ENCODE data around the gene DNHD1.

The DNHD1 gene

GRCh38 chr11:6531267-6531752, 34.2 kb downstream of the DNHD1 start:
- FAIRE-seq, result no peak

DNA sequence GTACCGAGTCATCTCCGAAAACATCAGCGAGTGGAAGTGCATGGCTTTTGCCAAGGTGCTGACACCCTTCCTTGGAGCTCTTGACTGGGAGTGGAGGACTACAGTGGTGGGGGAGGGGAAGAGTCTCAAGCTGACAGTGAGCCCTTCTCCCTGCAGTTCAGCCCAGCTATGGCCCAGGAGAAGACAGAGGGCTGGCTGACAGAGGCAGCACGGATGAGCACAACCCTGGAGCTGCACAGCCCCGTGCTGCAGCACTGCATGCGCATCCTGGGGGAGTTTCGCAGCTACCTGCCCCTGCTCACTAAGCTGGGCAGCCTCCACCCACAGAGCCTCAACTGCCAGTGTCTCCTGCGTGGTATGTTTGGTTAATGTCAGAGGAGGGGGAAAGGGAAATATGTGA, 41.4 kb downstream of the DNHD1 start:
- no peak for FAIRE-seq

DNA sequence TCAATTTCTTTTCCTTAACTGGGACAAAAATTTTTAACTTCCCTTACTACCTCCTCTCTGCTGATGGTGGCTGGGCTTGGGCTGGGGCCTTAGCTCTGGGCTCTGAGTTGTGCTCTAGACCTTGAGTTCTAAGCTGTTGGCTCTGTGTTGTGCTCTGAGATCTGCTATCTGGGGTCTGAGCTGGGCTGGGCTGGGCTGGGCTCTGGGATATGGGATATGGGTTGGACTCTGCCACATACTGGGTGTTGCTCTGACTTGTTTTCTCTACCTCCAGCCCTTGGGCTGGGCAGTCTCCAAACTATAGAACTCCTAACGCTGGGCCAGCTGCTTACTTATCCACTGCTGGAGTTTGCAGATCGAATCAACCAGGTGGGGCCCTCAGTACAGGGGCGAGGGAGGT, 41.9 kb downstream of the DNHD1 start:
- no peak for FAIRE-seq

- no peak for FAIRE-seq
Observed at GRCh38 chr11:6539748-6540268, 42.7 kb downstream of the DNHD1 start.

- no peak for FAIRE-seq
Observed at GRCh38 chr11:6541356-6541755, 44.3 kb downstream of the DNHD1 start.

- no peak for FAIRE-seq
Observed at GRCh38 chr11:6542727-6543126, 45.6 kb downstream of the DNHD1 start.

GRCh38 chr11:6544921-6545850, 48.1 kb downstream of the DNHD1 start:
- no peak for FAIRE-seq

- FAIRE-seq, result no peak
Observed at GRCh38 chr11:6545917-6546605, 49.0 kb downstream of the DNHD1 start.

- no peak for FAIRE-seq
Observed at GRCh38 chr11:6546735-6547134, 49.7 kb downstream of the DNHD1 start.

DNA sequence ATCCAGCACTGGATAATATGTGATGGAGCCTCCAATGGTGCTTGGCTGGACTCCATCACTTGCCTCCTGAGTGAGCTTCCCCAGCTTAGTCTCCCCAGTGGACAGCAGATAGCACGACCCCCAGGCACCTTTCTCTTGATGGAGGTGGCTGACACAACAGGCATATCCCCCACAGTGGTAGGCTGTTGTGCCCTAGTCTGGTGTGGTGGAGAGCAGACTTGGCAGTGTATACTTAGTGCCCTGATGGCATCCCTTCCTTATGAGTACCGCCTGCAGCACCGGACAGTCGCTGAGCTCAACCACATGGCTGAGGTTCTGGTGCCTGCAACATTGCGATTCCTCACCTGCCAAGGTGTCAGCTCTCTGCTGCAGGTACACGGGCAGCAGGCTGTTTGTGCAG, 50.1 kb downstream of the DNHD1 start:
- no peak for FAIRE-seq

GRCh38 chr11:6548121-6548520, 51.0 kb downstream of the DNHD1 start:
- FAIRE-seq, result no peak

DNA sequence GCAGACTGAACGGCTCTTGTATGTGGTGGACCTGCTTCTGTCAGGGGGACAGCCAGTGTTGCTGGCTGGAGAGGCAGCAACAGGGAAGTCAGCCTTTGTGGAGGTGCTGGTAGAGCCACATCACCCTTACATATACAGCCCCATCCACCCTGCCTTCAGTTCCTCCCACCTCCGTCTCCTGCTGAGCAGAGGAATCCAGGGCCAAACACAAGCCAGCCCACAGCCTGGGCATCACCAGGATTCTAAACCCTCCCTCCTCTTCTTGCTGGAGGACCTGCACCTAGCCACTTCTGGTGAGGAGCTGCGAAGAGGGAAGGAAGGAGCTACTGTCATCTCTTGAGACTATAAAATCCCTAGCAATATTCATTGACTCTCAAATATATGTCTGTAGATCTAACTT, 51.6 kb downstream of the DNHD1 start:
- FAIRE-seq, result no peak

DNA sequence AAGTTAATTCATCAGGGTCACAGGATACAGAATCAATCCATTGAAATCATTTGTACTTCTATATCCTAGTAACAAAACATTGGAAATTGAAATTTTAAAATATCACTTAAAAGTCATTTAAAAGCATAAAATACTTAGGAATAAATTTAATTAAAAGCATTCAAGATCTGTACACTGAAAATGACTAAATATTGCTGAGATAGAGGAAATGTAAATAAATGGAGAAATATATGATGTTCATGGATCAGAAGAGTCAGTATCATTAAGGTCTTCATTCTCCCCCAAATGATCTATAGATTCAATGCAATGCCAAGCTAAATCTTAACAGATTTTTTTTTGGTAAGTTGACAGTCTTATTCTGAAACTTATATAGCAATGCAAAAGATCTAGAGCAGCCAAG, 56.6 kb downstream of the DNHD1 start:
- no peak for FAIRE-seq

DNA sequence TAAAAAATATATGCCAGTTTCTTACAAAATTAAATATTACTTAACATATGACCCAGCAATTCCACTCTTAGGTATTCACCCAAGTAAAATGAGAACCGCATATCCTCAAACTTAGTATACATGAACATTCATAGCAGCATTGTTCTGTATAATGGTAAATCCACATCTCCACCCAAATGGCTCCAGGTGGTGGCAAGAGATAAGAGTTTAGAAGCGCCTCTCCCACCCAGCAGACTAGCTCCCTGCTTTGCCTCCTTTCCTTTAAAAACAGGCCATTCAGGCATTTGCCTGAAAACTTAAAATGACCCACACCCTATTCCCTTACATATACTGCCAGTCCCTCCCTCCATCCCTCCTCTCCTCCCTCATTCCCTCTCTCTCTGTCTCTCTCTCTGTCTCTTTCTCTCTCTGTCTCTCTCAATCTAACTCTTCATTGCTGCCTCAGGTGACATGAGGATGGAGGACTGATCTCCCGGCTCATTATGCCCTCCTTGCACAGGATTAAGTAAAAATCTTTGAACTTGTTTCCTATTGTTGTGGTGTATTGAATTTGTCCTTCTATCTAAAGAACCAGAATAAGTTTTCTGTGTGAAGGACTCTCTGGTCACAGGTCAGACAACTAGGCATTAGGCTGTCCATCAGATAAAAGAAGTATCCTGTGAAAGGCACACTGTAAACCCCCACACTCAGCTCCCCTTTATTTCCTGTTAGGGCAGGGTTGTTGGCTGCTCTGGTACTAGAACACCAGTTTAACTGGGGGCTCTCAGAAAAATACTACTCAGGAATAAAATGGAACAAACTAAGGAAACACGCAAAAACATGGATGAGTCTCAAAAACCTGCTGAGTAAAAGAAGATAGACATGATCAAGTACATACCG, 58.0 kb downstream of the DNHD1 start:
- no peak for FAIRE-seq

DNA sequence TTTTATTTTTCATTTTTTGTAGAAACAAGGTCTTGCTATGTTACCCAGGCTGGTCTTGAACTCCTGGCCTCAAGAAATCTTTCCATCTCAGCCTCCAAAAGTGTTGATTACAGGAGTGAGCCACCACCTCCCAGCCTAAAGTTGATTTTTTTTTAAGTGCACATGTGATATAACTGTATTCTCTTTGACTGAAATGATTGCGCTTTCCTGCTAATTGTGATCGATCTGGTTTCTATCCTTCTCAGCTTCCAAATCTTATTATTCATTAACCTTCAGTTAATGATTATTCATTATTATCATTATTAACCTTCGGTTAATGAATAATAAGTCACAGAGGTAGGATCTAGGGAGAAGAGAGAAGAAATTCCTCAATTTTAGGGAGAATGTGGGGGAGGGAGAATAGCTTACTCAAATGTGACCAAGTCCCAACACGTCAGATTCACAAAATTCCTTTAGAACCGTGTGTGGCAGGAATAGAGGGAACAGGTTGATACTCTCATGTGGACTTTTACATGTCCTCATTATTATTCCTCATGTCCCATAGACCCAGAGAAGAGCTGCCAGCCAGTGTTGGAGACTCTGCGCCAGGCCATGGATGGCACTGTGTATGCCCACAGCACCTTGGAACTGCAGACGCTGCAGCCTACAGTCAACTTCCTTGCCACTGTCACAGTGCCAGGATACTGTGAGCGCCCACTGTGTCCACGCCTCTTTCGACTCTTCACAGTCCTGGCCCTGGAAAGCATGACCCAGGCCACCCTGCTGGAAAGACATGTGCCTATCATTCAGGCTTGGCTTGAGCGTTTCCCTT, 59.3 kb downstream of the DNHD1 start:
- FAIRE-seq, result no peak

DNA sequence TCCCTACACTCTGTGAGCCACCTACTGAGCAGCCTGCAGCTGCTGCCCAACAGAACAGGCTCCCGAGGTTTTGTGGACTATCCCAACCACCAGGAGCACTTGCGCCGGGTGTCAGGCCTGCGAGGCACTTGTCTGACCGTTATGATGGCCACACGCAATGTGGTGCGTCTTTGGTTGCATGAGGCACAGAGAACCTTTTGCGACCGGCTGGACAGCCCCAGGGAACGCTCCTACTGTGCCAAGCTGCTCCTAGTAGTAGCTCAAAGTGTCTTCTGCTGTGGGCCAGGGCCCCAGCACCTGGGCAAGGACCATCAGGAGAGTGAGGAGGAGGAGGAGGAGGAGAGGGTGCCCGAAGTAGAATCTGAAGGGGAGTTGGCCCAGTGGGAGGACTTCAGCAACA, 60.0 kb downstream of the DNHD1 start:
- FAIRE-seq, result no peak

- FAIRE-seq, result no peak
Observed at GRCh38 chr11:6557761-6558674, 60.9 kb downstream of the DNHD1 start.

DNA sequence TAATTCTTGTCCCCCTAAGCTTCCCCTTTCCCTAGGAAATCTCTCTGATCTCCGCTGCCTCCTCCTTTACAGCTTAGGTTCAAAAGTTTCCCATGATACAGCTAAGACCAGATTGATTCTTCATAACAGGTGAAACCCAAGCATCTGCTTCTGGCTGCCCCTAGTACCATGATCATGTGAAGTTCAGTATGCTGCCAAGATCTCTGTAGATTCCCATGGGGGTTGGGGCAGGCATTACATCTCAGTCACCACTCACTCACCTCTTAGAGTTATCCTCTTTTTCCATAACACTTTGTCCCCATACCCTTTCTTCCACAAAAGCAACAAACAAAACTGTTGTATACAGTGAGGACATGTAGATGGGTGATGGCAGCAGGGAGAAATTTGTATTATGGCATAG, 62.3 kb downstream of the DNHD1 start:
- FAIRE-seq, result no peak

DNA sequence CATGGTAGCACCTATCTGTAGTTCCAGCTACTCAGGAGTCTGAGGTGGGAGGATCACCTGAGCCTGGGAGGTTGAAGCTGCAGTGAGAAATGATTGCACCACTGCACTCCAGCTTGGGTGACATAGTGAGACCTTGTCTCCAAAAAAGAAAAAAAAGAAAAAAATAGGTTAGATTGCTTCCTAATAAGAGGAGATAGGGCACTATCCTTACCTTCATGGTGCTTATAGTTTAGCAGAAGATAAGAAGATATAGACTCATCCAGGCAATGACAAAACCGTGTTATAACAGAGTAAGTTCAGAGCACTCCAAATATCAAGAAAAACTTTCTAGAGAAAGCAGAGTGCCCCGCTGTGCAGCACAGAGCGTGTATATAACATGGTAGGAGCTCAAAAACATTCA, 64.2 kb downstream of the DNHD1 start:
- FAIRE-seq, result no peak

DNA sequence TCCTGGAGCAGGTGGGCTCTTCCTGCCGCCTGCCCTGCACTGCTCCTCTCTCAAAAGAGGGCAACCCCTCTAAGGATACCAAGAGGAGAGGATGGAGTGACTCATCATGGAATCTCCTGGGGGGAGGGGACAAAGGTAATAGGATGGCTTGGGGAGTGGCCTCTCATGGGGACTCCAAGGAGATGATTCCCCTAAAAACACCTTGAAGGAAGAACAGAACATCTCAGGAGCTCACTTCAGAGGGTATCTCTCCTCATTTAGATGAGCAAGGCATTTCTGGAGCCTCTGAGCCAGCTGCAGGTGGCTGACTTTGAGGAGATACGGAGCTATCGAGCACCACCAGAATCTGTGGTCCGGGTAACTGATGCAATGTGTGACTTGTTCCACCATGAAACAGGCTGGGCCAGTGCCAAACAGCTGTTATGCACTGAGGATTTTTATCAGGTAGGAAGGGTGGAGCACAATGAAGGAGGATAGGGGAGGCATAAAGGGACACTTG, 66.1 kb downstream of the DNHD1 start:
- FAIRE-seq, result no peak

GRCh38 chr11:6563667-6564066, 66.6 kb downstream of the DNHD1 start:
- no peak for FAIRE-seq
